Bronchial epithelial cell (primary cell): ENCODE data around the gene SCNN1A. TPM values are rescaled to one million over a fixed set of nuclear protein-coding genes. Genes with fewer than 3 reads are reported as not detected.
"Not testable (repeated sequence)": the region's sequence is repeated elsewhere in the genome, so short reads cannot be mapped to it uniquely, and the experiment has no call there.

Experiments
- DNase-seq: peaks from one replicate; pipeline ENCODE4 v3.0.0-alpha.2; 2010; ENCODE audit warnings: low read depth
- FAIRE-seq: peaks from 2 replicates; lab custom pipeline; 2011; peaks lifted over from hg19 to GRCh38; lab: Jason Lieb, UNC
- H3K27me3 ChIP-seq: 2 replicates; pipeline ENCODE4 v1.5.1; 2011; ENCODE audit warnings: low read length; ENCODE audit not compliant: control insufficient read depth, insufficient read depth
- H3K36me3 ChIP-seq: 2 replicates; pipeline ENCODE4 v1.5.1; 2011; ENCODE audit warnings: low read length; ENCODE audit not compliant: control insufficient read depth, insufficient read depth
- H3K4me3 ChIP-seq: 2 replicates; pipeline ENCODE4 v1.5.1; 2011; ENCODE audit warnings: mild to moderate bottlenecking, low read depth, low read length, control low read depth
- total RNA-seq: library from RNA; depleted of rRNA; stranded (reverse); fragments of >200 nt; gene quantifications from 2 replicates; pipeline ENCODE4 v1.2.1, GENCODE V29; 2014
- TF ChIP-seq, protein P1 (sequence below): IDR thresholded peaks from 2 replicates; pipeline ENCODE4 v1.5.1; 2011; ENCODE audit warnings: mild to moderate bottlenecking, moderate library complexity, low read length, control low read depth, inconsistent platforms; ENCODE audit not compliant: insufficient read depth, severe bottlenecking

SCNN1A gene
- total RNA-seq, 1 donor from 2014 or later, result 57.7 TPM

- Histone ChIP-seq H3K27me3 (no peaks in the 10 kb centered on the region), H3K36me3 (peaks cover 9% of the 10 kb centered on the region), H3K4me3 (no peak overlapping the region)
- TF ChIP-seq, protein P1, sequence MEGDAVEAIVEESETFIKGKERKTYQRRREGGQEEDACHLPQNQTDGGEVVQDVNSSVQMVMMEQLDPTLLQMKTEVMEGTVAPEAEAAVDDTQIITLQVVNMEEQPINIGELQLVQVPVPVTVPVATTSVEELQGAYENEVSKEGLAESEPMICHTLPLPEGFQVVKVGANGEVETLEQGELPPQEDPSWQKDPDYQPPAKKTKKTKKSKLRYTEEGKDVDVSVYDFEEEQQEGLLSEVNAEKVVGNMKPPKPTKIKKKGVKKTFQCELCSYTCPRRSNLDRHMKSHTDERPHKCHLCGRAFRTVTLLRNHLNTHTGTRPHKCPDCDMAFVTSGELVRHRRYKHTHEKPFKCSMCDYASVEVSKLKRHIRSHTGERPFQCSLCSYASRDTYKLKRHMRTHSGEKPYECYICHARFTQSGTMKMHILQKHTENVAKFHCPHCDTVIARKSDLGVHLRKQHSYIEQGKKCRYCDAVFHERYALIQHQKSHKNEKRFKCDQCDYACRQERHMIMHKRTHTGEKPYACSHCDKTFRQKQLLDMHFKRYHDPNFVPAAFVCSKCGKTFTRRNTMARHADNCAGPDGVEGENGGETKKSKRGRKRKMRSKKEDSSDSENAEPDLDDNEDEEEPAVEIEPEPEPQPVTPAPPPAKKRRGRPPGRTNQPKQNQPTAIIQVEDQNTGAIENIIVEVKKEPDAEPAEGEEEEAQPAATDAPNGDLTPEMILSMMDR, result no peak
- FAIRE-seq, result no peak
- DNase-seq, result no peak
These were observed 23.7 kb downstream of the SCNN1A start for GRCh38 chr12:6351622-6352021.

DNA sequence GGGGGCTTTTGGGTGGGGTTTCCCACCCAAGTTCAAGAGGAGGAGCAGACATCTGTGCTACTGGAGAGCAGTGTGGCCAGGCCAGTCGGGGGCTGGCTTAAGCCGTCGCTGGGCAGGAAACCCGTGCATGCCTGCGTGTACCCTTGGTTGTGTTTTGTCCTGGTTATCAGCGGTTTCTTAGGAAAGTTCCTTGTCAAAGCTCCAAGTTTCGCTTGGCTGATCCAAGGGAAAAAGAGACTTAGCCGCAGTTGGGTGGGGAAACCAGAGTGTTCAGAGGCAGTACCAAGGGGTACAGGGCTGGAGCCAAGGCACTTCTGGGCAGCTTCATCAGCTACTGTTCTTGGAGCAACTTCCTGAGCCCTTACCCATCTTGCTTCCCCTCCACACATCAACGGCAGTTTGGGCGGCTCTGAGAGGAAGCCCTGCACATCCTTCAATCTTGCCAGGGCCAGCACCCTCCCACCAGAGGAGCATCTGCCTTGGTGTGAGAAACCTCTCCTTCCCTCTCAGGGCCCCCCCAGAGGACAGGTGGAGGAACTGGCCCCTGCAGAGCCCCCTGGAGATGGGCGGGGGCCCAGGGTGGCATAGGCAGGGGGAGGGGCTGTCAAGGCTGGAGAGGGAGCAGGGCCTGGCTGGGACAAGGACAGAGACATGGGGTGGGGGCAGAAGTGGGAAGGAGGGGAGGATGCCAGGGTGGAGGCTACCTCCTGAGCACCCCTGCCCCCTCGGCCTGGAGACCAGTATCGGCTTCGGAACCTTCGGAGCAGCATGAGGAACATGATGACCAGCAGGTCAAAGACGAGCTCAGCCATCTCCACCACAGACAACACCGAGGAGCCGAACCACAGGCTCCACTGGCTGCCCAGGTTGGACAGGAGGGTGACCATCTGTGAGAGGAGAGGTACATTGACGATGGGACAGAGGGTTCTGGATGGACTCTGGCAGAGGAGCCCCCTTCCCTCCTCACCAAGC is 27.7 kb downstream of the SCNN1A start:
- H3K4me3 ChIP-seq, result no peak overlapping the region
- DNase-seq, result no peak
- H3K36me3 ChIP-seq, result peaks cover 6% of the 10 kb centered on the region
- TF ChIP-seq, protein P1, result no peak
- FAIRE-seq, result no peak
- no peaks in the 10 kb centered on the region for H3K27me3 ChIP-seq

DNA sequence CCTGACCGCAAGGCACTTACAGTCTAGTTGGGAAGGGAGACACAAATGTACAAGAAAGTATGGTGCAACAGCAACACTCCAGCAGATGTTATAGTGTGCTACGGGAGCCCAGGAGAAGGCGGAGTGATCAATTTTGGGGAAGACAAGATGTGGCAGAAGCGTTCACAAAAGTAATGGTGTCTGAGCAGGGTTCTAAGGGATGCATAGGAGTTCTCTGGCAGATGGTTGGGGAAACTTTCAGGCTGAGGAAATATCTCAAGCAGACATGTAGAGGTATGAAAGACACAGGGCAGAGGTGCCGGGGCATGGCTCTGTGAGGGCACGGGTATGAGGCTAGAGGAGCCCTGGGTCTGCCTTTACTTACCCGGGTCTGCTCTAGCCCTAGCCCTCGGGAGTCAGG is 28.4 kb downstream of the SCNN1A start:
- DNase-seq (no peak), FAIRE-seq (no peak)
- TF ChIP-seq, protein P1, result no peak
- Histone ChIP-seq H3K4me3 (no peak overlapping the region), H3K27me3 (no peaks in the 10 kb centered on the region), H3K36me3 (peaks cover 5% of the 10 kb centered on the region)

DNA sequence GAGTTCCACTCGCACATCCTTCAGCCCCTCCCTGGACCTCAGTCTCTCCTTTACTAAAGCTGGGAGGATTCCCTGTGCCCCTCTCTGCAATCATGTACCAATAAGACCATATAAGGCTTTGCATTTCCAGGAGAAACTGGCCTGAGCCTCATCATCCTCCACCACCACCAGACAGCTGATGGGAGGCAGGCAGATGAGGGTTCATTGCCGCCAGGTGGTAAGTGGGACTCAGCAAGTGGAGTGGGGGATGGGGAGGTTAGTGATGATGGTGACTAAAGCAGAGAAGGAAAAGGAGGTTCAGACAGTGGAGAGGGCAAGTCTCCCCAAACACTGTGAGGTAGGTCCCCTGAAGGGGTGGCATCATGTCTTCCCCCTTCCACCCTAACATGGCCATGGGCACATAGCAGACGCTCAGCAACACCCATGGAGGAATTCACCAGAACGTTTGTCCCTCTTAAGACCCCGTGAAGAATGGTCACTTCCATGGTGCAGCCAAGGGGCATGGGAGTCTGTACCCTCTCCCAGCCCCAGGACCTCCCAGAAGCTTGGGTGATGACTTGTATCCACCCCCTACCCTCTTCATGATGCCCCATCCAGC is 29.0 kb downstream of the SCNN1A start:
- no peaks in the 10 kb centered on the region for H3K27me3 ChIP-seq
- no peak for DNase-seq
- FAIRE-seq, result no peak
- TF ChIP-seq, protein P1, result no peak
- H3K4me3 ChIP-seq, result no peak overlapping the region
- H3K36me3 ChIP-seq, result peaks cover 5% of the 10 kb centered on the region

DNA sequence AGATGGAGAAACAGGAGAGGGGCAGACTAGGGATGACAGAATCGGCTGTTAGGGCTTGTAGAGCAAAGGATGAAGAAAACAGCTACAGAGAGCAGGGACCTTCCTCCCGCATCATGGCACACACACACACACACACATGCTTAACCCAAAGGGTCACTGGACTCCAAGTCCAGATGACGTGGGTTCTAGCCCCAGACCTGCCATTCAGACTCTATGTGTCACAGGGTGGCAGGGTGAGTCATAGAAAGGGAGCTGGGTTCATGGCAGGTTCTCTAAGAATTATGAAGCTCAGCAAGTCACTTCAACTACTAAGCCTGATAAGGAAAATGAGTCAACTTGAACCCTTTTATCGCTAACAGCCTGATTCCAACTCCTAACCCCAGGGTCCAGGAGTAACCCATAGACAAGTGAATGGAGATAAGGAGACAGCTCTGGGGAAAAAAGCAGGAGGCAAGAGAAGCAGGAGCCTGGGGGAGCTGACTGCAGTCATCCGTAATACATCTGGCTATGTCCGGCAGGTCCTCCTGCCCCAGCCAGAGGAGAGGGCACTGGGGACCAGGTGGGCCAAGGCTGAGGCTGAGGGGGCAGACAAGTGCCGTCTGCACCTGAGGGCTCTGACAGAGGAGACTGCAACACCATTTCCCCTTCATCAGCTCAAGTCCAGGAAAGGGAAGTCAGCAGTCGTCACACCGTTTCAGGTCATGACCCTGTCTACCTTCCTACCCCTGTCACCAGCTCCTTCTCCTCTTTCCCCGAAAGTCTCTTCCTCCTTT is 29.9 kb downstream of the SCNN1A start:
- no peaks in the 10 kb centered on the region for H3K27me3 ChIP-seq
- DNase-seq (peak; percentile 90), FAIRE-seq (no peak)
- H3K4me3 ChIP-seq, result no peak overlapping the region
- TF ChIP-seq, protein P1, result no peak
- peaks cover 5% of the 10 kb centered on the region for H3K36me3 ChIP-seq

DNA sequence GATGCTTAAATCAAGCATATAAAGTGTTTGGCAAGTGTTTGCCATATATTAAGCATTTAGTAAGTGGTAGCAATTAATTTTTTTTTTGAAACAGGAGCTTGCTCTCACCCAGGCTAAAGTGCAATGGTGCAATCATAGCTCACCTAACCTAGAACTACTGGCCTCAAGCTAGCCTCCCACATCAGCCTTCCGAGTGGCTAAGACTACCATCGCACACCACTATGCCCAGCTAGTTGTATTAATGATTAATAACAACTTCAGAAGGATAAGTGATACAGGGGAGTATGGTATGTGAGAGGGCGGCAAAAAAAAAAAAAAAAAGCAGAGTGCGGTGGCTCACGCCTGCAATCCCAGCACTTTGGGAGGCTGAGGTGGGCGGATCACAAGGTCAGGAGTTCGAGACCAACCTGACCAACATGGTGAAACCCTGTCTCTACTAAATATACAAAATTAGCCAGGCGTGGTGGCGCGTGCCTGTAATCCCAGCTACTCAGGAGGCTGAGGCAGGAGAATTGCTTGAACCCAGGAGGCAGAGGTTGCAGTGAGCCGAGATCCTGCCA is 31.2 kb downstream of the SCNN1A start:
- DNase-seq, H3K36me3 ChIP-seq, H3K27me3 ChIP-seq, H3K4me3 ChIP-seq, FAIRE-seq: not testable (repeated sequence)
